Measurements from ENCODE around the gene MNS1. TPM values are rescaled to one million over a fixed set of nuclear protein-coding genes. Genes with fewer than 3 reads are reported as not detected.

MNS1 gene
- total RNA-seq, 1 donor from 2014 or later: 1.5 TPM

GRCh38 chr15:56484287-56484686 lies 19.4 kb upstream of the MNS1 start:
- no peak for TF ChIP-seq CTCF (IDR thresholded peaks at IDR 0.05)
- Mint-ChIP-seq H3K36me3 (ENCODE audit: low read depth) (no peaks in the 10 kb centered on the region), H3K27ac (ENCODE audit: unreplicated experiment) (peak overlapping the region; percentile 39), H3K9me3 (ENCODE audit: low read depth) (peaks cover 2% of the 10 kb centered on the region), H3K4me3 (ENCODE audit: unreplicated experiment) (no peak overlapping the region), H3K4me1 (ENCODE audit: low read depth) (peaks cover 10% of the 10 kb centered on the region), H3K27me3 (ENCODE audit: low read depth) (no peaks in the 10 kb centered on the region)
- no peak for DNase-seq (ENCODE audit: low spot score)

- no peak for TF ChIP-seq CTCF (IDR thresholded peaks at IDR 0.05)
- H3K36me3 Mint-ChIP-seq (ENCODE audit: low read depth): no peaks in the 10 kb centered on the region
- H3K9me3 Mint-ChIP-seq (ENCODE audit: low read depth): peaks cover 2% of the 10 kb centered on the region
- no peak overlapping the region for H3K4me3 Mint-ChIP-seq (ENCODE audit: unreplicated experiment)
- peaks cover 17% of the 10 kb centered on the region for H3K27me3 Mint-ChIP-seq (ENCODE audit: low read depth)
- DNase-seq (ENCODE audit: low spot score): no peak
- no peak overlapping the region for H3K27ac Mint-ChIP-seq (ENCODE audit: unreplicated experiment)
- no peaks in the 10 kb centered on the region for H3K4me1 Mint-ChIP-seq (ENCODE audit: low read depth)
These were observed 10.4 kb upstream of the MNS1 start for GRCh38 chr15:56475351-56475750.

- no peak for TF ChIP-seq CTCF (IDR thresholded peaks at IDR 0.05)
- Mint-ChIP-seq H3K4me1 (ENCODE audit: low read depth) (no peaks in the 10 kb centered on the region), H3K36me3 (ENCODE audit: low read depth) (no peaks in the 10 kb centered on the region)
These were observed 8.1 kb upstream of the MNS1 start for GRCh38 chr15:56473017-56473416.

GRCh38 chr15:56472278-56472677 lies 7.3 kb upstream of the MNS1 start:
- Mint-ChIP-seq H3K4me3 (ENCODE audit: unreplicated experiment) (no peak overlapping the region), H3K27me3 (ENCODE audit: low read depth) (peaks cover 29% of the 10 kb centered on the region), H3K9me3 (ENCODE audit: low read depth) (no peaks in the 10 kb centered on the region), H3K4me1 (ENCODE audit: low read depth) (no peaks in the 10 kb centered on the region), H3K27ac (ENCODE audit: unreplicated experiment) (no peak overlapping the region), H3K36me3 (ENCODE audit: low read depth) (no peaks in the 10 kb centered on the region)
- DNase-seq (ENCODE audit: low spot score): no peak
- no peak for TF ChIP-seq CTCF (IDR thresholded peaks at IDR 0.05)

More at GRCh38 chr15:56473017-56473416, 8.1 kb upstream of the MNS1 start:
- Mint-ChIP-seq H3K27me3 (ENCODE audit: low read depth) (peaks cover 29% of the 10 kb centered on the region), H3K27ac (ENCODE audit: unreplicated experiment) (no peak overlapping the region), H3K9me3 (ENCODE audit: low read depth) (no peaks in the 10 kb centered on the region), H3K4me3 (ENCODE audit: unreplicated experiment) (no peak overlapping the region)
- DNase-seq (ENCODE audit: low spot score): no peak

- Mint-ChIP-seq H3K4me1 (ENCODE audit: low read depth) (no peaks in the 10 kb centered on the region), H3K36me3 (ENCODE audit: low read depth) (no peaks in the 10 kb centered on the region), H3K27me3 (ENCODE audit: low read depth) (peaks cover 31% of the 10 kb centered on the region), H3K9me3 (ENCODE audit: low read depth) (no peaks in the 10 kb centered on the region), H3K4me3 (ENCODE audit: unreplicated experiment) (no peak overlapping the region), H3K27ac (ENCODE audit: unreplicated experiment) (no peak overlapping the region)
- no peak for TF ChIP-seq CTCF (IDR thresholded peaks at IDR 0.05)
- no peak for DNase-seq (ENCODE audit: low spot score)
These were observed 6.6 kb upstream of the MNS1 start for GRCh38 chr15:56471440-56472069.
